DND-41 (cell line): ENCODE measurements around the gene OPHN1.

Experiments
- ATAC-seq: fragments of 200-7000 bp; cut with Tn5 transposase; 3 replicates; pipeline ENCODE4 v1.9.1; 2021; ENCODE audit warnings: low read depth; ENCODE audit not compliant: insufficient read depth
- DNase-seq: peaks from one replicate; pipeline ENCODE4 v3.0.0-alpha.2; 2020
- H2AFZ ChIP-seq: 2 replicates; pipeline ENCODE4 v1.6.0; 2012; ENCODE audit warnings: low read depth, low read length
- H3K27ac ChIP-seq: 2 replicates; pipeline ENCODE4 v1.5.1; 2012; ENCODE audit warnings: low read length, inconsistent platforms
- H3K27me3 ChIP-seq: fragments of 200-600 bp; sonication (generic); 2 replicates; pipeline ENCODE4 v1.6.0; 2012; ENCODE audit warnings: low read length, mild to moderate bottlenecking, inconsistent platforms; ENCODE audit not compliant: insufficient read depth, poor library complexity
- H3K36me3 ChIP-seq: 2 replicates; pipeline ENCODE4 v1.5.1; 2012; ENCODE audit warnings: low read length, inconsistent platforms; ENCODE audit not compliant: insufficient read depth
- H3K4me1 ChIP-seq: 2 replicates; pipeline ENCODE4 v1.5.1; 2012; ENCODE audit warnings: mild to moderate bottlenecking, low read length; ENCODE audit not compliant: insufficient read depth
- H3K4me2 ChIP-seq: 2 replicates; pipeline ENCODE4 v1.6.0; 2012; ENCODE audit warnings: mild to moderate bottlenecking, moderate library complexity, low read length, inconsistent platforms; ENCODE audit not compliant: insufficient read depth
- H3K4me3 ChIP-seq, 2 experiments: fragments of 200-600 bp in 1 of 2; shearing (Covaris generic) in 1 of 2; 2 replicates each; pipeline ENCODE4 v1.5.1; 2012 to 2016; ENCODE audit warnings: inconsistent platforms in 2 of 2, low read length in 2 of 2, mild to moderate bottlenecking in 2 of 2, low read depth in 1 of 2, moderate library complexity in 1 of 2
- H3K79me2 ChIP-seq: 2 replicates; pipeline ENCODE4 v1.6.0; 2012; ENCODE audit warnings: low read length, inconsistent platforms; ENCODE audit not compliant: insufficient read depth
- H3K9ac ChIP-seq: 2 replicates; pipeline ENCODE4 v1.6.0; 2012; ENCODE audit warnings: low read depth, mild to moderate bottlenecking, inconsistent platforms, low read length, moderate library complexity
- H3K9me3 ChIP-seq: 2 replicates; pipeline ENCODE4 v1.5.1; 2012; ENCODE audit warnings: low read length, moderate library complexity, mild to moderate bottlenecking, inconsistent platforms; ENCODE audit not compliant: insufficient read depth, severe bottlenecking
- H4K20me1 ChIP-seq: 2 replicates; pipeline ENCODE4 v1.6.0; 2012; ENCODE audit warnings: low read length; ENCODE audit not compliant: insufficient read depth
- CTCF ChIP-seq: IDR thresholded peaks from 2 replicates; pipeline ENCODE4 v1.5.1; 2012; ENCODE audit warnings: borderline replicate concordance, low read length, moderate library complexity, mild to moderate bottlenecking; ENCODE audit not compliant: poor library complexity, severe bottlenecking; ENCODE audit errors: extremely low read depth
- EZH2 ChIP-seq: IDR thresholded peaks from 3 replicates; pipeline ENCODE4 v1.6.1; 2012; ENCODE audit warnings: borderline replicate concordance, low read depth, mild to moderate bottlenecking, moderate library complexity, low read length, inconsistent platforms; ENCODE audit not compliant: severe bottlenecking

The OPHN1 gene

GRCh38 chrX:68043713-68044438 is 389.4 kb downstream of the OPHN1 start:
- Histone ChIP-seq H3K4me1 (no peaks in the 10 kb centered on the region), H3K4me2 (no peak overlapping the region), H3K4me3 (no peak overlapping the region), H3K79me2 (no peaks in the 10 kb centered on the region), H3K9ac (no peak overlapping the region), H2AFZ (no peak overlapping the region), H3K9me3 (no peaks in the 10 kb centered on the region), H3K36me3 (no peaks in the 10 kb centered on the region), H4K20me1 (no peaks in the 10 kb centered on the region), H3K27ac (no peak overlapping the region), H3K27me3 (no peaks in the 10 kb centered on the region)
- DNase-seq (no peak), ATAC-seq (no peak)
- TF ChIP-seq CTCF (no peak), EZH2 (no peak)

- DNase-seq (no peak), ATAC-seq (no peak)
- Histone ChIP-seq H3K9me3 (no peaks in the 10 kb centered on the region), H4K20me1 (no peaks in the 10 kb centered on the region), H3K79me2 (no peaks in the 10 kb centered on the region), H3K9ac (no peak overlapping the region), H3K4me3 (no peak overlapping the region), H3K4me2 (no peak overlapping the region), H3K27me3 (no peaks in the 10 kb centered on the region), H3K36me3 (no peaks in the 10 kb centered on the region), H2AFZ (no peak overlapping the region), H3K27ac (no peak overlapping the region), H3K4me1 (no peaks in the 10 kb centered on the region)
- TF ChIP-seq EZH2 (no peak), CTCF (no peak)
Measured at GRCh38 chrX:68041110-68041509, 392.2 kb downstream of the OPHN1 start.

GRCh38 chrX:68018248-68019203 is 414.8 kb downstream of the OPHN1 start:
- ATAC-seq (no peak), DNase-seq (no peak)
- H3K9ac ChIP-seq, result no peak overlapping the region
- no peaks in the 10 kb centered on the region for H3K9me3 ChIP-seq
- no peaks in the 10 kb centered on the region for H4K20me1 ChIP-seq
- no peak overlapping the region for H3K4me2 ChIP-seq
- H2AFZ ChIP-seq, result no peak overlapping the region
- no peak overlapping the region for H3K4me3 ChIP-seq
- TF ChIP-seq CTCF, result peak; percentile 23
- no peak for TF ChIP-seq EZH2
- H3K27me3 ChIP-seq, result no peaks in the 10 kb centered on the region
- H3K27ac ChIP-seq, result no peak overlapping the region
- H3K36me3 ChIP-seq, result no peaks in the 10 kb centered on the region
- H3K79me2 ChIP-seq, result no peaks in the 10 kb centered on the region
- H3K4me1 ChIP-seq, result no peaks in the 10 kb centered on the region
